GM23338 (cell line): ENCODE measurements around the gene STIP1. TPM values are rescaled to one million over a fixed set of nuclear protein-coding genes. Genes with fewer than 3 reads are reported as not detected.

Experiments
- ATAC-seq: fragments of 200-7000 bp; cut with Tn5 transposase; 3 replicates; pipeline ENCODE4 v1.9.1; 2020
- DNase-seq: peaks from one replicate; pipeline ENCODE4 v3.0.0-alpha.2; 2015; ENCODE audit warnings: low spot score
- H2AFZ ChIP-seq: fragments of 200-600 bp; sonication (generic); 2 replicates; pipeline ENCODE4 v1.8.0; 2016; ENCODE audit warnings: antibody characterized with exemption, mild to moderate bottlenecking, moderate library complexity
- H3F3A ChIP-seq: fragments of 200-600 bp; sonication (generic); replicated peaks from 2 replicates; pipeline ENCODE4 v1.8.0; 2017; ENCODE audit warnings: antibody characterized with exemption, mixed run types, low read depth
- H3K27ac ChIP-seq: fragments of 200-600 bp; sonication (generic); 2 replicates; pipeline ENCODE4 v1.6.1; 2016; ENCODE audit warnings: low read depth
- H3K27me3 ChIP-seq: fragments of 200-600 bp; sonication (generic); 2 replicates; pipeline ENCODE4 v1.8.0; 2016; ENCODE audit warnings: mild to moderate bottlenecking, mixed run types, moderate library complexity; ENCODE audit not compliant: insufficient read depth
- H3K36me3 ChIP-seq: fragments of 200-600 bp; sonication (generic); 2 replicates; pipeline ENCODE4 v1.8.0; 2016; ENCODE audit warnings: mild to moderate bottlenecking; ENCODE audit not compliant: insufficient read depth
- H3K4me1 ChIP-seq: fragments of 200-600 bp; sonication (generic); 2 replicates; pipeline ENCODE4 v1.8.0; 2016; ENCODE audit warnings: mild to moderate bottlenecking, moderate library complexity; ENCODE audit not compliant: insufficient read depth
- H3K4me2 ChIP-seq: fragments of 200-600 bp; sonication (generic); 2 replicates; pipeline ENCODE4 v1.7.1; 2017; ENCODE audit warnings: mixed run types
- H3K4me3 ChIP-seq: fragments of 200-600 bp; sonication (generic); 2 replicates; pipeline ENCODE4 v1.6.1; 2016; ENCODE audit warnings: mixed run types
- H3K79me2 ChIP-seq: fragments of 200-600 bp; sonication (generic); replicated peaks from 2 replicates; pipeline ENCODE4 v1.8.0; 2017; ENCODE audit warnings: mild to moderate bottlenecking; ENCODE audit not compliant: insufficient read depth
- H3K9me2 ChIP-seq: fragments of 200-600 bp; sonication (generic); 2 replicates; pipeline ENCODE4 v1.8.0; 2017; ENCODE audit not compliant: insufficient read depth
- H4K20me1 ChIP-seq: fragments of 200-600 bp; sonication (generic); replicated peaks from 2 replicates; pipeline ENCODE4 v1.8.0; 2017; ENCODE audit warnings: mild to moderate bottlenecking; ENCODE audit not compliant: insufficient read depth
- H3K27ac Mint-ChIP-seq: 2 replicates; pipeline ENCODE4 v1.8.0; 2020; ENCODE audit warnings: inconsistent platforms, mild to moderate bottlenecking, moderate library complexity, mixed read lengths
- H3K27me3 Mint-ChIP-seq: 3 replicates; pipeline ENCODE4 v1.8.0; 2022; ENCODE audit warnings: low read depth, mild to moderate bottlenecking, moderate library complexity, mixed read lengths, inconsistent platforms; ENCODE audit not compliant: insufficient read depth, poor library complexity
- H3K36me3 Mint-ChIP-seq: 3 replicates; pipeline ENCODE4 v1.8.0; 2021; ENCODE audit warnings: low read depth, mild to moderate bottlenecking, inconsistent platforms, moderate library complexity, mixed read lengths
- H3K4me1 Mint-ChIP-seq: 3 replicates; pipeline ENCODE4 v1.8.0; 2020; ENCODE audit warnings: mild to moderate bottlenecking, inconsistent platforms, mixed read lengths
- H3K4me3 Mint-ChIP-seq: 3 replicates; pipeline ENCODE4 v1.8.0; 2021; ENCODE audit warnings: moderate library complexity, mild to moderate bottlenecking, inconsistent platforms, mixed read lengths
- H3K9me3 Mint-ChIP-seq: 3 replicates; pipeline ENCODE4 v1.8.0; 2020; ENCODE audit warnings: moderate library complexity, mild to moderate bottlenecking, inconsistent platforms, mixed read lengths
- CREB1 ChIP-seq: fragments of 250-450 bp; sonication (Bioruptor Pico); IDR thresholded peaks from 2 replicates; pipeline ENCODE4 v1.5.0; 2020; ENCODE audit warnings: low read depth, mild to moderate bottlenecking, moderate library complexity
- JUNB ChIP-seq: IDR thresholded peaks from one replicate; pipeline ENCODE4 v1.6.1; 2016; ENCODE audit warnings: antibody characterized with exemption; ENCODE audit not compliant: unreplicated experiment
- POLR2AphosphoS5 ChIP-seq: IDR thresholded peaks from 2 replicates; pipeline ENCODE4 v1.6.1; 2016; ENCODE audit warnings: antibody characterized with exemption, low read depth
- STAT1 ChIP-seq: IDR thresholded peaks from one replicate; pipeline ENCODE4 v1.6.1; 2016; ENCODE audit warnings: antibody characterized with exemption; ENCODE audit not compliant: unreplicated experiment
- ZNF114 ChIP-seq: fragments of 250-450 bp; sonication (Bioruptor Pico); IDR thresholded peaks from 2 replicates; pipeline ENCODE4 v1.5.0; 2020; ENCODE audit warnings: mild to moderate bottlenecking, moderate library complexity
- polyA plus RNA-seq: library from polyadenylated mRNA; unstranded; fragments of >200 nt; fragmentation: Nextera tagmentation; extraction: Ambion mirVana; gene quantifications from 2 replicates; pipeline ENCODE4 v1.2.1, GENCODE V29; 2016
- total RNA-seq: library from RNA; depleted of rRNA; stranded (reverse); fragments of >200 nt; shearing (Covaris generic); gene quantifications from 2 replicates; pipeline ENCODE4 v1.2.3, GENCODE V29; 2014
- TF ChIP-seq, protein P1 (sequence below): IDR thresholded peaks from 2 replicates; pipeline ENCODE4 v1.6.1; 2016; ENCODE audit warnings: antibody characterized with exemption
- TF ChIP-seq, protein P2 (sequence below), 2 experiments: fragments of 200-600 bp in 1 of 2; sonication (generic) in 1 of 2; conservative IDR thresholded peaks; 2 replicates each; pipeline versions ENCODE4 v1.5.1 to v1.6.1; 2016 to 2017; ENCODE audit warnings: antibody characterized with exemption in 2 of 2, low read depth in 2 of 2, mild to moderate bottlenecking in 2 of 2, moderate library complexity in 1 of 2

Gene STIP1
- total and polyA plus RNA-seq, 2 experiments from 2014 or later, result 213 to 351 TPM

DNA sequence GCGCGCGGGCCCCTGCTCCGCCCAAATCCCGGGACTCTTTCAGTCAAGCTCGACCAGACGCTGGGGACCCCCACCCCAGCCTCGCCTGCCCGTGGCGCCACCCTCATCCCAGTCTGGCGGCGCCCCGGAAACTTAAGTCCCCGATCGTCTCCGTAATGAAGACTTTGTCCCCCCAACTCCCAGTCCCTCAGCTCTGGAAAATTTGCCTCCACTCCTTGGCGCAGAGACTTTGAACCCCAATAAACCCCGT lies 65.7 kb downstream of the STIP1 start:
- DNase-seq (no peak), ATAC-seq (no peak; the same call in 2 of the 3 replicates)
- Histone ChIP-seq H3K4me1 (peaks cover 32% of the 10 kb centered on the region), H3F3A (peaks cover 33% of the 10 kb centered on the region), H3K79me2 (peaks cover 19% of the 10 kb centered on the region), H2AFZ (no peak overlapping the region), H3K9me2 (no peaks in the 10 kb centered on the region), H3K4me2 (peak overlapping the region; percentile 98), H4K20me1 (no peaks in the 10 kb centered on the region; the same call in none of the 2 replicates), H3K4me3 (peak overlapping the region; percentile 94), H3K27me3 (no peaks in the 10 kb centered on the region), H3K36me3 (0 out of 2 replicates have a peak, but pooled peaks cover 4% of the 10 kb centered on the region), H3K27ac (no peak overlapping the region)
- peak overlapping the region; percentile 69; the same call in 1 of the 2 replicates for H3K27ac Mint-ChIP-seq
- no peaks in the 10 kb centered on the region for H3K9me3 Mint-ChIP-seq
- TF ChIP-seq JUNB (no peak), ZNF114 (CRISPR knock-in tag) (no peak)
- peaks cover 15% of the 10 kb centered on the region for H3K36me3 Mint-ChIP-seq
- peak overlapping the region; percentile 92 for H3K4me3 Mint-ChIP-seq
- peaks cover 28% of the 10 kb centered on the region for H3K27me3 Mint-ChIP-seq
- peaks cover 39% of the 10 kb centered on the region for H3K4me1 Mint-ChIP-seq

DNA sequence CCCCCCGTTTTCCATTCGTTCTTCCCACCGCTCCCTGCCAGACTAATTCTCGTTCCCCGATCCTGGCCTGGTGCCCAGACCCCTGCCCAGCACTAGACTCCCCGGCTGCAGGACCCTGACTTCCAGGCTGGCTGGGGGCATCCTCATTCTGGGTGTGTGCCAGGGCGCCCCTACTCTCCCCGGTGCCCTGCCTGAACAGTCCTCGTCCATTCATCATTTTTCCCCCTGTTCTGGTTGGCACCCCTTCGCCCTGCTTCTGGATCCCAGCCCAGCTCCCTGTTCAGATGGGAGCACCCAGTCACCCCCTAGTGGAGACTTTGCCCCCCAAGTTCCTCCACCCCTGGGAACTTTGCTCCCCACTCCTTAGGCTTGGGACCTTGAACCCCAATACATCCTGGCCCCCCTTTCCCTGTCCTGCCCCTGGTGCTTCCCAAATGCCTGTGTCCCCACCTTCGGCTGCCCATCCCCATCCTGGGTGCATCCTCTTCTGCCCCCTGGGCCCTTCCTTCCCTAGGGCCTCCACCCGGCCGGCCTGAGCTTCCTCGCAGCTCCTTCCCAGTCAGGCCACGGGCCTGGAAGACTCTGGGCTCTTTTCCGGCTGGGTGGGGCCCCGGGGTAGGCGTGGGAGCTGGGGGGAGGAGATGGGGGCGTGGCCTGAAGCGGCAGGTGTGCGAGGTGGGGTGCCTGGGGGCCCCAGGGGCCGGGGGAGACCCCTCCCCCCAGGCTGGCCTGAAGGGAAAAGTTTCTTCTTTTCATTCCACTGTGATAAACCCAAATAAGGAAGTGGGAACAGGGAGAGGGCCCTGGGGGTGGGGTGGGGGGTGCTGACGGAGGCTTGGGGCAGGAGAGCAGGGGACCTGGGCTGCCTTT lies 66.3 kb downstream of the STIP1 start:
- no peaks in the 10 kb centered on the region; the same call in none of the 2 replicates for H4K20me1 ChIP-seq
- peaks cover 28% of the 10 kb centered on the region for H3K27me3 Mint-ChIP-seq
- peaks cover 39% of the 10 kb centered on the region for H3K4me1 Mint-ChIP-seq
- H3K27ac Mint-ChIP-seq, result peak overlapping the region; percentile 69; the same call in 1 of the 2 replicates
- H3K27ac ChIP-seq, result peak overlapping the region; percentile 59; the same call in 1 of the 2 replicates
- peak; percentile 66 for DNase-seq
- H3K79me2 ChIP-seq, result peaks cover 19% of the 10 kb centered on the region
- H3K9me3 Mint-ChIP-seq, result no peaks in the 10 kb centered on the region
- 0 out of 2 replicates have a peak, but pooled peaks cover 5% of the 10 kb centered on the region for H3K36me3 ChIP-seq
- no peaks in the 10 kb centered on the region for H3K9me2 ChIP-seq
- no peak overlapping the region for H2AFZ ChIP-seq
- H3K4me2 ChIP-seq, result peak overlapping the region; percentile 98
- no peak for TF ChIP-seq STAT1
- TF ChIP-seq, protein P1, sequence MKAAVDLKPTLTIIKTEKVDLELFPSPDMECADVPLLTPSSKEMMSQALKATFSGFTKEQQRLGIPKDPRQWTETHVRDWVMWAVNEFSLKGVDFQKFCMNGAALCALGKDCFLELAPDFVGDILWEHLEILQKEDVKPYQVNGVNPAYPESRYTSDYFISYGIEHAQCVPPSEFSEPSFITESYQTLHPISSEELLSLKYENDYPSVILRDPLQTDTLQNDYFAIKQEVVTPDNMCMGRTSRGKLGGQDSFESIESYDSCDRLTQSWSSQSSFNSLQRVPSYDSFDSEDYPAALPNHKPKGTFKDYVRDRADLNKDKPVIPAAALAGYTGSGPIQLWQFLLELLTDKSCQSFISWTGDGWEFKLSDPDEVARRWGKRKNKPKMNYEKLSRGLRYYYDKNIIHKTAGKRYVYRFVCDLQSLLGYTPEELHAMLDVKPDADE, result no peak
- 0 out of 2 replicates have a peak, but pooled peaks have one; percentile 3 for TF ChIP-seq CREB1 (CRISPR knock-in tag)
- TF ChIP-seq POLR2AphosphoS5, result peak; percentile 64
- TF ChIP-seq, protein P2, sequence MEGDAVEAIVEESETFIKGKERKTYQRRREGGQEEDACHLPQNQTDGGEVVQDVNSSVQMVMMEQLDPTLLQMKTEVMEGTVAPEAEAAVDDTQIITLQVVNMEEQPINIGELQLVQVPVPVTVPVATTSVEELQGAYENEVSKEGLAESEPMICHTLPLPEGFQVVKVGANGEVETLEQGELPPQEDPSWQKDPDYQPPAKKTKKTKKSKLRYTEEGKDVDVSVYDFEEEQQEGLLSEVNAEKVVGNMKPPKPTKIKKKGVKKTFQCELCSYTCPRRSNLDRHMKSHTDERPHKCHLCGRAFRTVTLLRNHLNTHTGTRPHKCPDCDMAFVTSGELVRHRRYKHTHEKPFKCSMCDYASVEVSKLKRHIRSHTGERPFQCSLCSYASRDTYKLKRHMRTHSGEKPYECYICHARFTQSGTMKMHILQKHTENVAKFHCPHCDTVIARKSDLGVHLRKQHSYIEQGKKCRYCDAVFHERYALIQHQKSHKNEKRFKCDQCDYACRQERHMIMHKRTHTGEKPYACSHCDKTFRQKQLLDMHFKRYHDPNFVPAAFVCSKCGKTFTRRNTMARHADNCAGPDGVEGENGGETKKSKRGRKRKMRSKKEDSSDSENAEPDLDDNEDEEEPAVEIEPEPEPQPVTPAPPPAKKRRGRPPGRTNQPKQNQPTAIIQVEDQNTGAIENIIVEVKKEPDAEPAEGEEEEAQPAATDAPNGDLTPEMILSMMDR (conservative IDR thresholded peaks at IDR 0.05; ENCODE audit: low read depth in 2 of 2), result peak; percentile 48 to 52
- peaks cover 32% of the 10 kb centered on the region for H3K4me1 ChIP-seq
- ATAC-seq, result peak; percentile 14
- H3K4me3 ChIP-seq, result peak overlapping the region; percentile 94
- peaks cover 30% of the 10 kb centered on the region for H3F3A ChIP-seq
- peaks cover 16% of the 10 kb centered on the region for H3K36me3 Mint-ChIP-seq
- peak overlapping the region; percentile 92 for H3K4me3 Mint-ChIP-seq
- no peaks in the 10 kb centered on the region for H3K27me3 ChIP-seq
